ENCODE data around the gene BRME1. TPM values are rescaled to one million over a fixed set of nuclear protein-coding genes. Genes with fewer than 3 reads are reported as not detected.
A peak's percentile ranks its signal among the peaks of the same experiment; 100 is the strongest.
"Not testable (repeated sequence)": the region's sequence is repeated elsewhere in the genome, so short reads cannot be mapped to it uniquely, and the experiment has no call there.

The BRME1 gene
- total RNA-seq, 1 donor from 2014 or later: 15.0 TPM

DNA sequence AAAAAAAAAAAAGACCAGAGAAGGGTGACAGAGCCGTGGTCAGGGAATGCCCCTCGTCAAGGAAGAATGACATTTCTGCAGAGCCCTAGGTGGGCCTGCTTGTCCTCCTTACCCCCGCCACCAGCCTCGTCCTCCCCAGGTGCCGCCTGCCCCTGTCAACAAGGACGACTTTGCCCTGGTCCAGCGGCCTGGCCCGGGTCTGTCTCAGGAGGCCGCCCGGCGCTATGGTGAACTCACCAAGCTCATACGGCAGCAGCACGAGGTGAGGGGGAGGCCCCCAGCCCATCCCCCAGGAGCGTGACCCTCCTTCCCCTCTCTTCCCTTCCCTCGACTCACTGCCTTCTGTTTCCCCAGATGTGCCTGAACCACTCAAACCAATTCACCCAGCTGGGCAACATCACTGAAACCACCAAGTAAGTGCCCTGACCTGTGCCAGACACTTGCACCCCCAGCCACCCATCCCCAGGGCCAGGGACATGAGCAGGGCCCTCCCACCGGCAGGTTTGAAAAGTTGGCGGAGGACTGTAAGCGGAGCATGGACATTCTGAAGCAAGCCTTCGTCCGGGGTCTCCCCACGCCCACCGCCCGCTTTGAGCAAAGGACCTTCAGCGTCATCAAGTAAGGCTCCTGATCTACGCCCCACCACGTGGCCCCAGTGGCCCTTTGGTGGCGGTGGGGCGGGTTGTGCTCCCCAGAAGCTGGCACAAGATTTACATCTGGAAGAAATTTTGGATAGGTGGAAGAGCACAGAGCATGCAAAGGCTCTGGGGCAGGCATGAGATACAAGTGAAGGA is 17.5 kb upstream of the BRME1 start:
- Mint-ChIP-seq H3K9me3 (peaks cover 3% of the 10 kb centered on the region), H3K27ac (ENCODE audit: unreplicated experiment) (no peak overlapping the region), H3K36me3 (ENCODE audit: low read depth) (peaks cover 35% of the 10 kb centered on the region), H3K4me1 (peaks cover 4% of the 10 kb centered on the region), H3K27me3 (ENCODE audit: low read depth) (no peaks in the 10 kb centered on the region), H3K4me3 (no peak overlapping the region)
- no peak for TF ChIP-seq CTCF (conservative IDR thresholded peaks at IDR 0.05)
- no peak for DNase-seq (ENCODE audit: low read depth, low spot score)

- H3K27ac Mint-ChIP-seq (ENCODE audit: unreplicated experiment); H3K4me3 Mint-ChIP-seq; H3K4me1 Mint-ChIP-seq; H3K27me3 Mint-ChIP-seq (ENCODE audit: low read depth); H3K9me3 Mint-ChIP-seq; DNase-seq (ENCODE audit: low read depth, low spot score): not testable (repeated sequence)
- peaks cover 34% of the 10 kb centered on the region for H3K36me3 Mint-ChIP-seq (ENCODE audit: low read depth)
Measured at GRCh38 chr19:13922118-13922517, 16.2 kb upstream of the BRME1 start.

- H3K36me3 Mint-ChIP-seq (ENCODE audit: low read depth): peaks cover 34% of the 10 kb centered on the region
- H3K27ac Mint-ChIP-seq (ENCODE audit: unreplicated experiment): peak overlapping the region; percentile 69
- H3K27me3 Mint-ChIP-seq (ENCODE audit: low read depth): no peaks in the 10 kb centered on the region
Measured at GRCh38 chr19:13920940-13921747, 15.2 kb upstream of the BRME1 start.

DNA sequence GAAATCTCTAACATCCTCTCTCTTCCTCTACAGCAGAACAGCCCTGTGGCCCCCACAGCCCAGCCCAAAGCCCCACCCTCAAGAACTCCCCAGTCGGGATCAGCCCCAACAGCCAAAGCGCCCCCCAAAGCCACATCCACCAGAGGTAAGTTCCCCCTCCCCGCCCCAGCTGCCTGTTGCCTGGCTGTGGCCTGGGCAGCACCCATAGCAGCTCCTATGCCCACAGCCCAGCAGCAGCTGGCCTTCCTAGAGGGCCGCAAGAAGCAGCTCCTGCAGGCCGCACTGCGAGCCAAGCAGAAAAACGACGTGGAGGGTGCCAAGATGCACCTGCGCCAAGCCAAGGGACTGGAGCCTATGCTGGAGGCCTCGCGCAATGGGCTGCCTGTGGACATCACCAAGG is 14.6 kb upstream of the BRME1 start:
- Mint-ChIP-seq H3K27me3 (ENCODE audit: low read depth) (no peaks in the 10 kb centered on the region), H3K4me1 (peaks cover 4% of the 10 kb centered on the region), H3K9me3 (peaks cover 3% of the 10 kb centered on the region), H3K36me3 (ENCODE audit: low read depth) (peaks cover 32% of the 10 kb centered on the region), H3K27ac (ENCODE audit: unreplicated experiment) (no peak overlapping the region), H3K4me3 (no peak overlapping the region)
- no peak for TF ChIP-seq CTCF (conservative IDR thresholded peaks at IDR 0.05)
- DNase-seq (ENCODE audit: low read depth, low spot score): no peak

More at GRCh38 chr19:13920940-13921747, 15.2 kb upstream of the BRME1 start:
- peaks cover 4% of the 10 kb centered on the region for H3K4me1 Mint-ChIP-seq
- no peak for DNase-seq (ENCODE audit: low read depth, low spot score)
- no peak for TF ChIP-seq CTCF (conservative IDR thresholded peaks at IDR 0.05)
- H3K9me3 Mint-ChIP-seq: peaks cover 3% of the 10 kb centered on the region
- no peak overlapping the region for H3K4me3 Mint-ChIP-seq

DNA sequence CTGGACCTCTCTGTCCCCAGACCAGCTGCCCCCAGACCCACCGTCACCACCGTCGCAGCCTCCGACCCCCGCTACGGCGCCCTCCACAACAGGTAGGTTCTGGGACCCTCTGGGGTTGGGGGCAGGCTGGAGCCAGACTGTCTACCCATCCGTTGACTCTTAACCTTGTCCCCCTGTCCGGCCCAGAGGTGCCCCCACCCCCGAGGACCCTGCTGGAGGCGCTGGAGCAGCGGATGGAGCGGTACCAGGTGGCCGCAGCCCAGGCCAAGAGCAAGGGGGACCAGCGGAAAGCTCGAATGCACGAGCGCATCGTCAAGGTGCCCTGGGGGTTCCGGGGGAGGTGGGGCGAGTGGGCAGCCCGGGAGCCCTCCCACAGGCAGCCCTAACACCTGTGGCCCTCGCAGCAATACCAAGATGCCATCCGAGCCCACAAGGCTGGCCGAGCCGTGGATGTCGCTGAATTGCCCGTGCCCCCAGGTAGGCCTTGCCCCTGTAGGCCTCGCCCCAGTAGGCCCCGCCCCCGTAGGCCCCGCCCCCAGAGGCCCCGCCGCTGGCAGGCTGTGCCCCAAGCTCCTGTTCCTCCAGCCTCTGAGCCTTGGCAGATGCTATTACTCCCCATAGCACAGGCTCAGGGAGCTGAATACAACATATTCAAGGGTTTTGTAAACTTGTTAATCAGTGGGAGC is 13.0 kb upstream of the BRME1 start:
- no peaks in the 10 kb centered on the region for H3K27me3 Mint-ChIP-seq (ENCODE audit: low read depth)
- H3K4me1 Mint-ChIP-seq: peaks cover 4% of the 10 kb centered on the region
- no peak overlapping the region for H3K4me3 Mint-ChIP-seq
- H3K27ac Mint-ChIP-seq (ENCODE audit: unreplicated experiment): no peak overlapping the region
- no peak for TF ChIP-seq CTCF (conservative IDR thresholded peaks at IDR 0.05)
- DNase-seq (ENCODE audit: low read depth, low spot score): no peak
- H3K36me3 Mint-ChIP-seq (ENCODE audit: low read depth): peaks cover 28% of the 10 kb centered on the region
- H3K9me3 Mint-ChIP-seq: peaks cover 3% of the 10 kb centered on the region

Measured in neural crest cell (in vitro differentiated cells).